ENCODE results near the gene TTPAL. TPM values are rescaled to one million over a fixed set of nuclear protein-coding genes. Genes with fewer than 3 reads are reported as not detected.
A peak's percentile ranks its signal among the peaks of the same experiment; 100 is the strongest.

The TTPAL gene
- total RNA-seq, 4 donors from 2014 or later = 9.2 to 21.8 (median 13.8) TPM

GRCh38 chr20:44542890-44543289 is 67.2 kb downstream of the TTPAL start:
- TF ChIP-seq POLR2AphosphoS5 (IDR thresholded peaks at IDR 0.05) (no peak), POLR2A (IDR thresholded peaks at IDR 0.05) (no peak), EP300 (IDR thresholded peaks at IDR 0.05) (no peak), CTCF (IDR thresholded peaks at IDR 0.05) (no peak)
- peak overlapping the region; percentile 74 to 92 (median 86) for H3K27ac ChIP-seq
- no peaks in the 10 kb centered on the region for H3K9me3 ChIP-seq
- H3K4me1 ChIP-seq = peaks cover 2 to 82% (median 20%) of the 10 kb centered on the region in 3 donors
- no peaks in the 10 kb centered on the region for H3K36me3 ChIP-seq
- no peak for ATAC-seq
- no peak overlapping the region for H3K4me3 ChIP-seq
- no peaks in the 10 kb centered on the region for H3K27me3 ChIP-seq
- WGBS, 2 donors (ENCODE audit: low coverage in 1 of 2) = 29 to 70% methylated on average over 1 of the region's 1 CpG

GRCh38 chr20:44543358-44543757 is 67.7 kb downstream of the TTPAL start:
- no peak overlapping the region for H3K4me3 ChIP-seq
- WGBS, 2 donors (ENCODE audit: low coverage in 1 of 2) = 21 to 54% methylated on average over 2 to 3 of the region's 3 CpGs
- TF ChIP-seq POLR2AphosphoS5 (IDR thresholded peaks at IDR 0.05) (no peak), POLR2A (IDR thresholded peaks at IDR 0.05) (no peak), CTCF (IDR thresholded peaks at IDR 0.05) (no peak), EP300 (IDR thresholded peaks at IDR 0.05) (no peak)
- peaks cover 7 to 82% (median 23%) of the 10 kb centered on the region in 3 donors for H3K4me1 ChIP-seq
- H3K27me3 ChIP-seq = no peaks in the 10 kb centered on the region
- H3K36me3 ChIP-seq = no peaks in the 10 kb centered on the region
- ATAC-seq = no peak
- H3K27ac ChIP-seq = peak overlapping the region; percentile 18 to 92 (median 76)
- H3K9me3 ChIP-seq = no peaks in the 10 kb centered on the region

Small RNA genes lying within 50 kb of the gene (small RNA-seq; reads per million reads assigned to genes)
- gene RPL37AP1 = 0 reads per million in 4 donors

Other genes with a start within 250 kb of the TTPAL start
- gene GDAP1L1, start 228.6 kb upstream of the TTPAL start, total RNA-seq = under 1 TPM in 1 of 4 donors, not detected in 3; 0.67 TPM
- 10 to 100 TPM in 2 of 4 donors, 1 to 10 TPM in 2; 8.0 to 12.1 (median 9.6) TPM for gene FITM2, start 164.7 kb upstream of the TTPAL start, total RNA-seq
- gene R3HDML, start 138.8 kb upstream of the TTPAL start, total RNA-seq = not detected
- gene HNF4A, start 120.2 kb upstream of the TTPAL start, total RNA-seq = not detected
- gene SERINC3, start 46.2 kb downstream of the TTPAL start, total RNA-seq = 100 to 1,000 TPM; 119 to 140 (median 131) TPM
- gene PKIG, start 106.7 kb downstream of the TTPAL start, total RNA-seq = 100 to 1,000 TPM; 241 to 418 (median 291) TPM
- gene ADA, start 175.8 kb downstream of the TTPAL start, total RNA-seq = 10 to 100 TPM in 2 of 4 donors, 1 to 10 TPM in 2; 7.6 to 14.5 (median 10.4) TPM
- 100 to 1,000 TPM in 3 of 4 donors, 10 to 100 TPM in 1; 52.9 to 359 (median 146) TPM for gene CCN5, start 239.5 kb downstream of the TTPAL start, total RNA-seq

Measured in gastroesophageal sphincter (tissue), 4 donors.